HG02759 (cell line): Measurements from ENCODE around the gene OLFML2B.

ENCODE experiments used
- ATAC-seq: cut with Tn5 transposase; IDR thresholded peaks from one replicate; pipeline ENCODE4 v1.9.1; 2021; ENCODE audit warnings: mild to moderate bottlenecking, moderate library complexity; ENCODE audit not compliant: unreplicated experiment

OLFML2B gene

GRCh38 chr1:162008799-162009198 lies 14.9 kb downstream of the OLFML2B start:
- no peak for ATAC-seq

- ATAC-seq, result no peak
Observed at GRCh38 chr1:162007466-162007865, 16.2 kb downstream of the OLFML2B start.

GRCh38 chr1:162006081-162006480 lies 17.6 kb downstream of the OLFML2B start:
- ATAC-seq, result no peak

- ATAC-seq, result no peak
Observed at GRCh38 chr1:162004441-162004950, 19.2 kb downstream of the OLFML2B start.

- ATAC-seq, result no peak
Observed at GRCh38 chr1:162003830-162004215, 19.8 kb downstream of the OLFML2B start.

- no peak for ATAC-seq
Observed at GRCh38 chr1:162003061-162003829, 20.4 kb downstream of the OLFML2B start.

GRCh38 chr1:162000053-162000420 lies 23.6 kb downstream of the OLFML2B start:
- no peak for ATAC-seq

GRCh38 chr1:161999301-162000052 lies 24.2 kb downstream of the OLFML2B start:
- ATAC-seq, result no peak

- no peak for ATAC-seq
Observed at GRCh38 chr1:161998811-161999210, 24.9 kb downstream of the OLFML2B start.

- no peak for ATAC-seq
Observed at GRCh38 chr1:161997152-161997551, 26.5 kb downstream of the OLFML2B start.

GRCh38 chr1:161994175-161994668 lies 29.4 kb downstream of the OLFML2B start:
- no peak for ATAC-seq

- ATAC-seq, result no peak
Observed at GRCh38 chr1:161993576-161993975, 30.1 kb downstream of the OLFML2B start.

GRCh38 chr1:161989786-161990185 lies 33.9 kb downstream of the OLFML2B start:
- ATAC-seq, result no peak

- no peak for ATAC-seq
Observed at GRCh38 chr1:161989108-161989507, 34.6 kb downstream of the OLFML2B start.

- ATAC-seq, result no peak
Observed at GRCh38 chr1:161988413-161988812, 35.3 kb downstream of the OLFML2B start.

GRCh38 chr1:161987872-161988271 lies 35.8 kb downstream of the OLFML2B start:
- ATAC-seq, result no peak

- ATAC-seq, result no peak
Observed at GRCh38 chr1:161987303-161987702, 36.4 kb downstream of the OLFML2B start.

- no peak for ATAC-seq
Observed at GRCh38 chr1:161986328-161986727, 37.3 kb downstream of the OLFML2B start.

GRCh38 chr1:161985301-161985822 lies 38.3 kb downstream of the OLFML2B start:
- ATAC-seq, result no peak

GRCh38 chr1:161983725-161984124 lies 39.9 kb downstream of the OLFML2B start:
- ATAC-seq, result no peak

GRCh38 chr1:161982917-161983316 lies 40.8 kb downstream of the OLFML2B start:
- ATAC-seq, result no peak

- no peak for ATAC-seq
Observed at GRCh38 chr1:161982507-161982895, 41.2 kb downstream of the OLFML2B start.
